PC-3 (cell line): ENCODE measurements around the gene NCOA1.

Source experiments
- CTCF ChIP-seq: fragments of 300-600 bp; sonication (generic); conservative IDR thresholded peaks from 2 replicates; pipeline ENCODE4 v1.5.1; 2017; ENCODE audit warnings: antibody characterized with exemption, low read depth, mild to moderate bottlenecking, low read length
- EZH2 ChIP-seq: fragments of 300-600 bp; sonication (generic); IDR thresholded peaks from one replicate; pipeline ENCODE4 v1.6.1; 2017; ENCODE audit warnings: antibody characterized with exemption, mild to moderate bottlenecking, low read length; ENCODE audit not compliant: unreplicated experiment
- EZH2phosphoT487 ChIP-seq: fragments of 300-600 bp; sonication (generic); IDR thresholded peaks from 2 replicates; pipeline ENCODE4 v1.6.1; 2018; ENCODE audit warnings: mild to moderate bottlenecking, antibody characterized with exemption, low read length, borderline replicate concordance

- TF ChIP-seq CTCF (no peak), EZH2phosphoT487 (no peak), EZH2 (no peak)
These were observed 288.1 kb downstream of the NCOA1 start for GRCh38 chr2:24779116-24779515.
